COLO668 (cell line): Measurements from ENCODE around the gene IFITM2.
A peak's percentile ranks its signal among the peaks of the same experiment; 100 is the strongest.
"Not testable (repeated sequence)": the region's sequence is repeated elsewhere in the genome, so short reads cannot be mapped to it uniquely, and the experiment has no call there.

Experiments
- DNase-seq: peaks from one replicate; lab custom pipeline; 2025; ENCODE audit not compliant: unreplicated experiment; lab: John Stamatoyannopoulos, UW

Gene IFITM2

GRCh38 chr11:307766-308708 lies at the start of gene IFITM2:
TSS of gene IFITM2 (plus strand) at chr11:307816. CDS start at chr11:308193, 377 bp downstream.
- DNase-seq: not testable (repeated sequence)

DNA sequence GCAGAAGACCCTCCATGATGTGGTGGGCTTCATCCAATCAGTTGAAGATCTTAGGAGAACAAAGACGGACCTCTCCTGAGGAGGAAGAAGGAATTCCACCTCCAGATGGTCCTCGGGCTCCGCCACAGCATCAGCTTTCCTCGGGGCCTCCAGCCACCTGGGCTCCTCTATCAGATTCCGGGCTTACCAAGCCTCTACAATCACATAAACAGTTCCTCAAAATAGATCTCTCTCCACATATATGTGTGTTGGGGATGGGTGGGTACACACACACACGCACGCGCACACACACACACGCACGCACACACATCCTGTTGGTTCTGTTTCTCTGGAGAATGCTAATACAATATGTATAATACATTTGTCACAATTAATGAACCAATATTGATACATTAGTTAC lies 48.2 kb upstream of the IFITM2 start:
- no peak for DNase-seq

DNA sequence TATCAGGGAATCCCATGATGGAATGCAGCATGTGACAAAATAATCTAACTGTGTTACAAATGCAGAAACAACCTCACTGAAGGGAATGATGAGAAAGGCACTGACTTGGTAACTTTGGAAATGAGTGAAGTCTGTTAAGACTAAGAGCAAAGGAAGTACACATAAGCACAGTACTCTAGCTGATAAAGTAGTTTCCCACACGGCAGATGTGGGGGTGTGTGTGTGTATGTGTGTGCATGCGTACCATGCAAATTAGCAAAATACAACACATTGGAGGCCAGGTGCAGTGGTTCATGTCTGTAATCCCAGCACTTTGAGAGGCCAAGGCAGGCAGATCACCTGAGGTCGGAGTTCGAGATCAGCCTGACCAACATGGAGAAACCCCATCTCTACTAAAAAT lies 46.0 kb upstream of the IFITM2 start:
- DNase-seq: no peak

DNA sequence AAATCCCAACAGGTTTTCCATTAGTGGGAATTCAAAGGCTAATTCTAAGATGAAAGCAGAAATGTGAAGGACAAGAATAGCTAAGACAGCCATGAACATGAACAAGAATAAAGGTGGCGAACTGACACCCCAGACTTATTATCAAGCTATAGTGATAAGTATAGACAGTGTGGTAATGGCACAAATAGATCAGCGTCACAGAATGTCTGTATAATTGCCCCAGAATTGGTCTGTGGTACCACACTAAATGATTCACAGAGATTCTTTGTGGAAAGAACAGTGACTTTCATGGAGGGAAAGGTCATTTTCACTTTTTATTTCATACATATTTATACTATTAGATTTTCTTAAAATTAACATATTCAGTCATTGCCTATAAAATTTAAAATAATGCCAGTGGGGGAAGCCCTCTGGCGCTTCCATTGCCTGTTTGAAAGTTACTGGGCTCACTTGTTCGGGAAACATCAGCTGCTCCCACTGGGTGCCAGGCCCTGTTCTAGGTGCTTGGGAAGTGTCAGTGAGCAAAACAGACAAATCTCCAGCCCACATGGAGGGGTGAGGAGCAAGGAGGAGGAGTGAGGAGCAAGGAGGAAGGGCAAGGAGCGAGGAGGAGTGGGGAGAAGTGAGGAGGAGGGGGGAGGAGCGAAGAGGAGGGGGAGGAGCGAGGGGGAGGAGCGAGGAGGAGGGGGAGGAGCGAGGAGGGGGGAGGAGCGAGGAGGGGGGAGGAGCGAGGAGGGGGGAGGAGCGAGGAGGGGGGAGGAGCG lies 40.8 kb upstream of the IFITM2 start:
- DNase-seq: no peak

- DNase-seq: no peak
Observed at GRCh38 chr11:267491-267994, 40.1 kb upstream of the IFITM2 start.

DNA sequence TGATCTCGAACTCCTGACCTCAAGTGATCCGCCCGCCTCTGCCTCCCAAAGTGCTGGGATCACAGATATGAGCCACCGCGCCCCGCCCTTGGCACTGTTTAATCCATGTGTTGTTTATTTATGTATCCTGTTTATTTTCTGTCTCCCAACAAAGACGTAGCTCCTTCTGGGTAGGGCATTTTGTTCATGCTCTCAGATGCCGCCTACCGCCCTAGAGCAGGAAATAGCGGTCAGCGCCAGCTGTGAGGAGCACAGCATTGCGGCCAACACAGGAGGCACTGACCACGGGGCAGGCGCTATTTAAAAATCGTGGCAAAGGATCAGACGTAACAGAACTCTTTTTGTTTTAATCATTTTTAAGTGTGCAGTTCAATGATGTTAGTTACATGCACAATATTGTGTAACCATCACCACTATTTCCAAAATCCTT lies 38.9 kb upstream of the IFITM2 start:
- not testable (repeated sequence) for DNase-seq

- DNase-seq: no peak
Observed at GRCh38 chr11:269146-269890, 38.3 kb upstream of the IFITM2 start.

GRCh38 chr11:270451-271318 lies 36.9 kb upstream of the IFITM2 start:
- DNase-seq: no peak

GRCh38 chr11:271319-271715 lies 36.3 kb upstream of the IFITM2 start:
- no peak for DNase-seq

GRCh38 chr11:272195-272930 lies 35.3 kb upstream of the IFITM2 start:
- no peak for DNase-seq

GRCh38 chr11:272931-273198 lies 34.8 kb upstream of the IFITM2 start:
- DNase-seq: no peak

DNA sequence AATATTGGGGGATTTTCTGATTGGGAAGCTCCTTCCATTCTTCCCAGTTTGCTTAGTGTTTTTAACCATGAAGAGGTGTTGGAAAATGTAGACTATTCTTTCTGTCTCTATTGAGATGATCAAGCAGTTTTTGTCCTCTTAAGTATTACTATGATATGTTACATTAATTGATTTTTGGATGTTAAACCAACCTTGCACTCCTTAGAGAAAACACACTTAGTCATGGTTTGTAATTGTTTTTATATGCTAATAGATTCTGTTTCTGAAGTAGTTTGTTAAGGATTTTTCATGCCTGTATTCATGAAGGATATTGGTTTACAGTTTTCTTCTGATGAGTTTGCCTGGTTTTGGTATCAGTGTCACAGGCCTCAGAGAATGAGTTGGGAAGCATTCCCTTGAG lies 31.4 kb upstream of the IFITM2 start:
- no peak for DNase-seq

DNA sequence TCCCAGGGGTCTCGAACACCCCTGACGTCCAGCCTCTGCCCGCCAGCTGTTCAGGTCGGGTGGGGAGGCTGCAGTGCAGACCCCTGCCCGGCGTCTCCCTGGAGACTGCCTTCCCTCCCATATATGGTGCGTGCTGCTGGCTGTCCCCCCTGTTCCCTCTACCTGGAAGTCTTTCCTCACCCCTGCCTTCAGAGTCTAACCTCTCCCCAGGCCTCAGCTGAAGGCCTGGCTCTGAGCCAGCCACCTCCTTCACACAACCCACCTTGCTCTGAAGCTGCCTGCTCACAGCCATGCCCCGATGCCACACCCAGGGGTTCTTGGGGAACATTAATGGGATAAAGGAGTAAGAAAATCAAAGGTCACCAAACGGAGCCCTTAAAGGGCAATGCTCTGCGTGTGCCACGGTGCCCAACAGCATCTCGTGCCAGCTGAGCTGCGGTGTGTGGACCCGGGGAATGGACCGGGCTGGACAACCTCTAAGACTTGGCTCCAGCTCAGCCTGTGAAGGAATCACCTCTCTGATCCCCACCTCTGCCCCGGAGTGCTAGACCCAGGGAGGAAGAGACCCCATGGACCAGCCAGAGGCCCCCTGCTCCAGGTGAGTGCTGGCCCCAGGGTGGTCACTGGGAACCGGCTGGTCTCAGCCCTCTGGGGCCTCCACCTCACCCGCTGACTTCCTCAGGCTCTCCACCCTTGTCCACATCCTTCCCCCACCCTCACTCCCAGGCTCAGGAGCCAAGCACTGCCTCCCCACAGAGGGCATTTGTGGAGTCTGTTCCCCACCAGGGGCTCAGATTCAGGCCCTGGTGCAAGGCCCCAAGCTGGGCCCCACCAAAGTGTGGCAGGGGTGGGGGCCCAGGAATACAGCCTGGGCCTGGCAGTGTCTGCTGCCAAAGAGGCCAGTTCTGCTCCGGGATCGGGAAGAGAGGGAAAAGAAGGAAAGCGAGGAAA lies 29.3 kb upstream of the IFITM2 start, which contains the start of gene NLRP6:
TSS of gene NLRP6 (plus strand) at position 407 of the 951 bp plus-strand sequence. CDS start at position 570, 163 bp downstream.
- DNase-seq: no peak

GRCh38 chr11:279040-279965 lies 28.3 kb upstream of the IFITM2 start:
- no peak for DNase-seq

GRCh38 chr11:279966-280705 lies 27.5 kb upstream of the IFITM2 start:
- DNase-seq: peak; percentile 3

- DNase-seq: no peak
Observed at GRCh38 chr11:280706-281485, 26.7 kb upstream of the IFITM2 start.
